HG02973 (cell line): ENCODE measurements around the gene GANAB.
"Not testable (repeated sequence)": the region's sequence is repeated elsewhere in the genome, so short reads cannot be mapped to it uniquely, and the experiment has no call there.

Source experiments
- ATAC-seq: cut with Tn5 transposase; IDR thresholded peaks from one replicate; pipeline ENCODE4 v1.9.1; 2021; ENCODE audit warnings: moderate library complexity; ENCODE audit not compliant: unreplicated experiment

The GANAB gene

DNA sequence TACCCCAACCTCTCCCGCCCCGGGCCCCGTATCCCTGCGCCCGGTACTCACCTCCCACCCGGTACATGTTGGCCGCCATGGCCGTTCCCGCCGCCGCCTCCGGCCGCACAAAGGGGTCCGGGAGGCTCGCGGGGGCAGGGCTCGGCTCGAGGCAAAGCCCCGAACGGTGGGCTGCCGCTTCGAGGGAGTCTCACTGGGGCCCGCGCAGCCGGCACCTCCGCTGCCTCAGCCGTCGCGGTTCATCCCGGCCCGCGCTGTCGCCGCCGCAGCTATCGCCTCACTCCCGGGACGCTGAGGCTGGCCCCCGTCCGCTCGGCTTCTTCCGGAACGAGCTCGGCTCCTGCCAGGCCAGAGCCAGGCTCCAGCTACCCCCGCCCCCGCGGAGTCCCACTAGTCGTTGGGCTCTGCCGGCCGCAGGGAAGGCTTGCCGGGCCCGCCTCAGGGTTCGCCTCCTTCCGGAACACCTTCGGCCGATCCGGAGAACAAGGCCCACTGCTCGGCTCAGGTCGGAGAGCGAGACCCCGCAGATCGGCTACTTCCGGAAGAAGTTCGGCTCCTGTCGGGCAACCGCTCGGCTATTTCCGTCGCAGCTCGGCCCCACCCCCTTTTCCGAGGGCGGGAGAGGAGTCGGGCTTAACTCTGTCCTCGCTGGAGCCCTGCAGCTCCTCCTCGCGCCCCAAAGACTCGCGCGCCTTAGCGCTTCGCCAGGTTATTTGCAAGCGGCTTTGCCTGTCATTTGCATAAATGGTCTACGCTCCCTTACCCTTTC is 44.9 kb downstream of the GANAB start, which contains the start of gene MTA2:
Gene MTA2 (minus strand): TSS at position 494 of the 769 bp plus-strand sequence. CDS start 415 bp downstream, at position 79.
- ATAC-seq: peak; percentile 72

DNA sequence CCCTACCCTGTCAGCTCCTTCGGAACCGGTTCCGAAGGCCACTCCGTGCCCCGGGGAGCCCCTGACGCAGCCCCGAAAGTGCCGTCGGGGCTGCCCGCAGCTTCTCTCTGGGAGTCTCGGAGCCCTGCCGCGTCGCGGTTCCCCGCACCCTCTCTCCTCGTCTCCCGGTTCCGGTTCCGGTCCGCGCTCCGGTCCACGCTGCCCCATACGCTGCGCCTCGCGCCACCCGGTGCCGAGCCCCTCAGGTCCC is 45.4 kb downstream of the GANAB start:
- ATAC-seq: peak; percentile 11

DNA sequence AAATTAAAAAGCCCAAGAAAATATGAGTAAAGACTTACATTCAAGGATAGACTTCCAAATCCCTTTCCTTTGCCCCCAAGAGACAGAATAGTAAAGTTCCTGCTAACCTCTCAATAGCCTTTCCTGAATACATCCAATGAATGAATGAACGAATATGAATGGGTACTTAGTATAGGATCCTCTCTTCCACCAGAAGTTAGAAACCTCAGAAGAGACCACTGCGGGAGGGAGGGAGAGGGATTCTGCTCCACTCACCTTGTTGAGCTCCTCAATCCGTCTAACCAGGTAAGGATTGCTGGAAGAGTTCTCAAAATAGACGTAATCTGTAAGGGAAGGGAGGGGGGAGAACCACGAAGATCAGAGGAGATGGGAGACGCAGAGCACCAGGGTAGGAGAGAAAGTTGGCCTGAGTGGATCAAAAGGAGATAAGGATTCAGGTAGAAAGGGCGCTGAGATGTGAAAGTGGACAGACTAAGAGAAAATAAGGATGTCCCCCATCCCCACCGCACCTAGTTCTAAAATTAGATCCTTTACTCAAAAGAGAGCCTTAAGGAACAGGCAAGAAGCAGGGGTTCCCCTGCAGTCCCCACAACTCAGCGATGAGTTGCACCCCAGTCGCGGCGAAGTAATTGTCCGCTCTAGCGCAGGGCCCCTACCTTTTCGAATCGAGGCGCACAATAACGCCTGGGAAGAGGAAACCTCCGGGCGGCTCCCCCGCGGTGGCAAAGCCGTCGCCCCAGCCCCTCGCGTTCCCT is 45.9 kb downstream of the GANAB start:
- ATAC-seq: no peak

DNA sequence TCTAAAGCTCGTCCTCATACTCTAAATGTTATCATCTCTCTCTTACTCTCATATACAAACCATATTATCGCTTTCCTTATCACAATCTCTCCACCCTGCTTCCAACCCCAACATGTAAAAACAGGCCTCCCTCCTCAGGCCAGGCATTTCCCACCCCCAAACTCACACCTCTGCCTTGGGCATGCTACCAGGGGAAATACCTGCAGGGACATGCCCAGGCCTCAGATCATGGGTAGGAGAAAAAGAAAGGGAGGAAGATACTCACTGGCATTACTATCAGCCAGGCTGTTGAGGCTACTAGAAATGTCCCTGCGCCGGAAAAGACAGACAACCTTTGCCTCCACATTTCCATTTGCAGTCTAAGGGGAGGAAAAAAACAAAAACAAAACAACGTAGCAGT is 46.5 kb downstream of the GANAB start:
- ATAC-seq: no peak

DNA sequence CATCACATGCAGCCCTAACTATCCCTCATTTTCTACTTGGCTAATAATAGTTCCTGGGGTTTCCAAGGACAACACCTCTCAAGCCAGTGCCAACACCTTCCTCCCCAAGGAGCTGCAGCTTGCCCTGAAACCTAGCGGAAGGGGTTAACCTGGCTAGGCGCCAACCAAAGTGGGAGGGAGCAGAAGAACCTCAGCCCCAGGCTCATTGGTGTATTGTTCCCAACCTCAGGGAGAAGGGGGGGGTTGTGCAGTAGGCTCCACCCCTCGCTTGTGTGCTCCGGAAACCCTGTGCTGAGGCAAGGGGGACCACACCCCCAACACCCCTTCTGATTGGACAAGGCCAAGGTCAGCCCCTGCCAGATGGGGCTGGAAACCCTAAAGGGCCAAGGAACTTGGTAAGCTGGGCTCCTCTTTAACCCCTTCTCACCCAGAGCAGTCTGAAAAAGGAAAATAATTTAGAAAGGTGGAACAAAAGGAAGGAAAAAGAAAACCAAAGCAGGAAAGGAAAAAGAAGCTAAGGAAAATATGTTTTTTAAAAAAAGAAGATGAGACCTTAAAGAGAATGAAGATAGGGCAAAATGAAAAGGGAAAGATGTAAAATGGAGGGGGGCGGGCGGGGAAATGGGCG is 47.2 kb downstream of the GANAB start:
- ATAC-seq: peak; percentile 39

DNA sequence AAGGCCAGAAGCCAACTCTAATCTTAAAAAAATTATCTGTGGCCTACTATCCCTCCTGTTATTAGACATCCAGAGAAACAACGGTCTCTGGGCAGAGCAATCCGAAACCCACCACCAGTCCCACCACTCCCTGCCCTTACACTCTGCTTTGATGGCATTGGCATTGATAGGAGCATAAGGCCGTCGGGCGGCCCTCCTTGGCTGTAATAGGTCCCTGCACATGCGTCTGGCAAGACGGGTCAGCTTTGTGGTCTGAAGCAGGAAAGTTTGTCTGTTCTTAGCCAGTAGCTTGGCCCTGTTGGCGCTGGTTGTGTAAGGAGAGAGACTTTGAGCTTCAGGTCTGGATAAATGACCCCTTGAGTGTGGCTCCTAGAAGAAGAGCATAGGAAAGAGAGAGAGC is 51.3 kb downstream of the GANAB start:
- no peak for ATAC-seq

DNA sequence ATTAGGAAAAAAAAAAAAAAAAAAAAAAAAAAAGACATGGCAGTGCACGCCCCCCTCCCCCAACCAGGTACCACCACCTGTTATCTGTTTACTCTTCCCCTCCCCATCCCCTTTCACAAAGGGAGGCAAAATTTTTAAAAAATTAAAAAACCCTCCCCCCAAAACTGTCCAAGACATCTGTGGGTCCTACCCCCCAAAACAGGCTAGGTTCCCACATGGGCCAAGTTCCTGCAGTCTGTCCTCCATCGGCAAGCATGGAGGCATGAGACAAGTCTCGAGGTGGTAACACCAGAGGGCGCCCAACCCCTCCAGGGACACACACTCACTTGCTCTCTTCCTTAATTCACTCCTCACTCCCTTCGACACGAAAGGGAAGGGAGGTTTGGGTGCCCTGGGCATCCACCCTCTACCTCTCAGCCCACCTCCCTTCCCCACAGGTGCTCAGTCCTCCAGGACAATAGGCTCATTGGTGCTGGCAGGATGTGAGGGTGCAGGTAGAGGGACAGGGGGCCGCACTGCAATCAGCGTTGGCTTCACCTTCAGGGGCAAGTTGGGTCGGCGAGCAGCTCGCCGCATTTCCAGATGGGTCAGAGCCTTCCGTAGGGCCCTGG is 52.9 kb downstream of the GANAB start:
- no peak for ATAC-seq

DNA sequence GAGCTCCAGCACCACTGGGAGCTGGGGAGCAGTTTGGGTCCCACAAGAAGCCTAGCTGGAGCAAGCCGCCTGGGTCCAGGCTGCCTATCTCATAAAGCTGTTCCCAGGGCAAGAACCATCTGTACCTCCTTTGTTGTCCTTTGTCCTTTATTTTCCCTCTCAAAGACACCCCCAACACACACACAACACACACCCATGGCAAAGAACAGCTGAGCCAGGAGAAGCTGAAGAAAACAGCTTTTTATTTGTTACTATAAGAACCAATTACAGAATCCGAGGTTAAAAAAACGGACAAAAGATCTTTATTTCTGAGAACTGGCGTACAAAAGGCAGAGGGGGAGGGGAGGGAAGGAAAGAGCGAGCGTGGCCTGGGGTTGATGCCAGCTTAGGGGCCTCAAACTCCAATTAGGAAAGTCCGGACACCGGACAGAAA is 53.4 kb downstream of the GANAB start:
- no peak for ATAC-seq

DNA sequence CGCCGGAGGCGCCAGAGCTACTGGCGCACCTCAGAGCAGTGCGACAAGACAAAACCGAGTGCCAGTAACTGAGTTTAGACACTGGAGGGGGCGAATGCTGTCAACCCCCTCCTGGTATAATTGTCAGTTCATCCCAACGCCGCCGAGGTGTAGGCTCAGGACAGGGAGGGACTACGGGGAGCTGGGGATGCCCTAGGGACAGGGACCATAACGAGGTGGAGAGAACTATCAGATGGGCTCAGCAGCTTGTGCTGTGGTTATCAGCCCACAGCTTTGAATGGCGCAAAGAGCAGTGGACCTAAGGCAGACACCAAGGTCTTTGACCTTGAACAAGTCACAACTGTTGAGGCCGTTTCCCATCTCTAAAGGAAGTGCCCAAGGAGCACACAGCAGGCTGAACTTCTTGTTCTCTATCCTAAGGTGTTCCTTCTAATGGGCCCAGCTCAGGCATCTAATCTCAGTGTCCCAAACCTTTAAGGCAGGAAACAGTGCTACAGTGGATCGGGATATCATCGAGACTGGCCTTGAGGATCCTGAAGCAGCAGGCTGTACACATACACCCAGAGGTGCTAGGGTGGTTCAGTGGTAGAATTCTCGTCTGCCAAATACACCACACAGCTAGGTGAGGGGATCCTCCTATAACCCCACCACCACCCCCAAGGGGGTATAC is 54.1 kb downstream of the GANAB start:
- peak; percentile 1 for ATAC-seq

DNA sequence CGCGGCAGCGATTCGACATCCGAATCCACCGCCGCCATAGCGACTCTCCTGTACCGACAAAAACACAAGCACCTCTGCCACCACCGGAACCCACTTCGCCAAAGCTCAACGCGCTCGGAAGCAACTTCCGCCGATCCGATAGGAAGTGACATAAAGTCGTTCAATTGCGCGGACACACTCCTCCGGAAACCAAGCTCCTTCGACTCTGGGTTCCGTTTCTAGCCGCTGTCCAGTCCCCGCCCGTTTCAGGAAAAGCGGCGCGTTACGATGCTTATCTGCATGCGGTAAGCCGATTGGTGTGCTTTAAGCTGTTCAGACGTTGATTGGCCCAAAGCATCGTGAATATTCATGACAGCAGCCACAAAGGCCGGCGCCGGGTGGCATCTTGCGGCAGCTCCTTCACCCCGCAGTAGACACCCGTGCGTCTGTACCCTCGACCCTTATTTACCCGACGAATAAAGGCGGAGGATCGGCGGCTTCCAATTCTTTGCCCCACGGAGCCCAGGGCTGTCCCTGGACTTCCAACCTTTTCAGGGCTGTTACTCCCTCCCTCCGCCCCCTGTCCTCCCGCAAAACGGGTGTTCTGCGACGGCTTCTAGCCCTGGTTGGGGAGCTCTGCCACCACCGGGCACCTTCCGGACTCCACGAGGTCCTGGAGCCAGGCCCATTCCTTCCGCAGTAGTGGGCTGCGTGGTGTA is 54.8 kb downstream of the GANAB start, which contains the start of gene TUT1:
Gene TUT1 (minus strand): TSS at position 76 of the 698 bp plus-strand sequence. CDS start 38 bp downstream, at position 38.
- ATAC-seq: peak; percentile 73

DNA sequence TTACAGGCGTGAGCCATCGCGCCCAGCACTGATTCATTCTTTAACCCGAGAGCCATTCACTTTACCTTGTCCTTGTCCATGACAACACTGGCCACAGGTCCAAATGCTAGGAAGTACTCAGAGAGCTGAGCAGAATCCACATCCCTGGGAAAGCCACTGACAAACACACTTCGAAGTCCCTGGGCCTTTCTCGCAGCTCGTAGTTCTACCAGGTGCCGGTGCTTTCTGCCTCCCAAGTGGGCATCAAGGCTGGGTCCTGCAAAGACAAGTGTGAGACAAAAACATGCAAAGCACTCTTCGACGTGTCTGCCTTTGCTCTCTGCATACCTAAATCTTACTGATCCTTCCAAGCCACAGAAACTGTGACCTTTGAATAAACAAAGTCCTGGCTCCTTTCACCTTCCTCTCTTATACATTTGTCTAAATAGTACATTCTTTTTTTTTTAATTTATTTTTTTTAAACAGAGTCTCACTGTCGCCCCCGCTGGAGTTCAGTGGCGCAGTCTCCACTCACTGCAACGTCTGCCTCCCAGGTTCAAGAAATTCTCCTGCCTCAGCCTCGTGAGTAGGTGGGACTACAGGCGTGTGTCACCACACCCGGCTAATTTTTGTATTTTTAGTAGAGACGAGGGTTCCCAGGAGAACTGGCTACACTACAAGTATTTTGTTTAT is 57.3 kb downstream of the GANAB start:
- no peak for ATAC-seq

DNA sequence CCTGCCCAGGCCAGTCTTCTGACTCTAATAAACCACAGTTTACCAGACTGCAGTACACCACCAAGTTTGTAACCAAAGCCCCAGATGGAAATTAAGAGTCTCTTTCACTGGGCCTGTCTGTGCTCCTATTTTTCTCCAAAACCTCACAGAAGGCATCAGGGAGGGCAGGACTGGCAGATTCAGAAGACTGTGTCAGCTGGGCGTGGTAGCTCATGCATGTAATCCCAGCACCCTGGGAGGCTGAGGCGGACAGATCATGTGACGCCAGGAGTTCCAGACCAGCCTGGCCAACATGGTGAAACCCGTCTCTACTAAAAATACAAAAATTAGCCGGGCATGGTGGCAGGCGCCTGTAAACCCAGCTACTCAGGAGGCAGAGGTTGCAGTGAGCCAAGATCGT is 61.1 kb downstream of the GANAB start:
- not testable (repeated sequence) for ATAC-seq

DNA sequence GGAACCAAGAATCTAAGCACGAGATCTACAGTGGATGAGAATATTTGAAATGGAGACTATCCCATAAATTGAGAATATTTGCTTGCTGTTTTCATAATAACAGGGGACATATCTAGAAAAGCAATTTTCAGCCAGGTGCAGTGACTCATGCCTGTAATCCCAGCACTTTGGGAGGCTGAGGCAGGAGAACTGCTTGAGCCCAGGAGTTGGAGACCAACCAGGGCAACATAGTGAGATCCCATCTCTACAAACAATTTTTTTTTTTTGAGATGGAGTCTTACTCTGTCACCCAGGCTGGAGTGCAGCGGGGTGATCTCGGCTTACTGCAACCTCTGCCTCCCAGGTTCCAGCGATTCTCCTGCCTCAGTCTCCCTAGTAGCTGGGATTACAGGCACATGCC is 64.7 kb downstream of the GANAB start:
- ATAC-seq: not testable (repeated sequence)

DNA sequence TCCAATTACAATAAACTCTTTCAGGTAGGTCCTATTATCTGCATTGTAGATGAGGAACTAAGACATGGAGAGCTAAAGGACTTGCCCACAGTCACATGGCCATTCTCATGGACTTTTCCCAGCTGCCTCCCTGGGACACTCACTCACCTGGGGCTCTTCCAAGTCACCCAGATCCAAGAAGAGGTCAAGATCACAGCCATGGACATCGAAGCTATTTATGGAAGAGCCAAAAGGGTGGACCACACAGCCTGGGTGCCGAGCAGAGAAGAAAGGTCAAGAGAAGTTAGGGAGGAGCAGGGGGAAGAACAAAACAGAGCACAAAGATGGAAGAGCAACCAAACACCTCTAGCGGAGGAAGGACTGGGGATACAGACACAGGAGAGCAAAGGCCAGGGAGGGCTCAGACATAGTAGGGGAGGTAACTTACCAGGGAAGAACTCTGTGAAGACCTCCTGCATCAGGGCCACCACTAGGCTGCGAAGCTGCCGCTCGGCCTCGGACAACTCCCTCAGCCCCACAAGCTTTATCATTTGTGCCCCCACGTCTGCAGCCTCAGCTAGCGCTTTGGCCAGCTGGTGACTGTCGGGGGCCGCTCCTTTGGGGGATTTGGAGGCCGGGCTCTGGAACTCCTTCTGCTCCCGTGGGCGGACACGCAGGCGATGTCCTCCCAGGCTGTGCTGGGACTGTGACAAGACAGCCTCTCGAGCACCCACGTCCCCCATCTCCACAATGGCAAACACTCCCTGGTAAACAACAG is 65.3 kb downstream of the GANAB start:
- no peak for ATAC-seq

DNA sequence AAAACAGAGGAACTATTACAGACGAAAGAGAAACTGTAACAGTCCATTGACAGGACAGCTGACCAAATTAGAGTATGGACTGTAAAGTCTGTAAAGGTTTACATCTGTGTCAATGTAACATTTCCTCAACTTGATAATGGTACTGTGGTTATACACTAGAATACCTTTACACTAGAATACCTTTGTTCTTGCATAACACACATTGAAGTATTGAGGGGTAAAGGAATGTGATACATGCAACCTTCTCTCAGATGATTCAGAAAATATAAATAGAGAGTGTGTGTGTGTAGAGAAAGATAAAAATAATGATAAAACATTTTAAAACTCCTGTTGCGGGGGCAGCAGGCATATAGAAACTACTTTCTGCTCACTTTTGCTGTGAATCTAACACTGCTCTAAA is 67.2 kb downstream of the GANAB start:
- no peak for ATAC-seq

DNA sequence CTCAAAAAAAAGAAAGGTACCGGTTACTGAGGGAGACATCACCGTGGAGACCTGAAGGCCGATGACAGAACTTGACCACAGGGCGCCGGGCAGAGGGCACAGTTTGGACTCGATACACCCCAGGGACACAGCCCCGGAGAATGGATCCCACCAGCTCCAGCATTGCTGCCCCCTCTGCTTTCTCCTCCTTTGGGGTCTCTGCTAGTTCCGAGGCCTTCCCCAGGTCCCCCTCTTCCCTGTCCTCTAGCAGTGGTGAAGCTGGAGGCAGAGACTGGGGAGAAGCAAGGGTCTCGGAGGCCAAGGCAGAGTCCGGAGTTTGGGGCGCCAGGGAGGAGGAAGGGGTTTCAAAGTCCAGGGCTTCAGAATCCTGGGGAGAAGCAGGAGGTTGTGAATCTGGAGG is 67.9 kb downstream of the GANAB start:
- ATAC-seq: no peak

DNA sequence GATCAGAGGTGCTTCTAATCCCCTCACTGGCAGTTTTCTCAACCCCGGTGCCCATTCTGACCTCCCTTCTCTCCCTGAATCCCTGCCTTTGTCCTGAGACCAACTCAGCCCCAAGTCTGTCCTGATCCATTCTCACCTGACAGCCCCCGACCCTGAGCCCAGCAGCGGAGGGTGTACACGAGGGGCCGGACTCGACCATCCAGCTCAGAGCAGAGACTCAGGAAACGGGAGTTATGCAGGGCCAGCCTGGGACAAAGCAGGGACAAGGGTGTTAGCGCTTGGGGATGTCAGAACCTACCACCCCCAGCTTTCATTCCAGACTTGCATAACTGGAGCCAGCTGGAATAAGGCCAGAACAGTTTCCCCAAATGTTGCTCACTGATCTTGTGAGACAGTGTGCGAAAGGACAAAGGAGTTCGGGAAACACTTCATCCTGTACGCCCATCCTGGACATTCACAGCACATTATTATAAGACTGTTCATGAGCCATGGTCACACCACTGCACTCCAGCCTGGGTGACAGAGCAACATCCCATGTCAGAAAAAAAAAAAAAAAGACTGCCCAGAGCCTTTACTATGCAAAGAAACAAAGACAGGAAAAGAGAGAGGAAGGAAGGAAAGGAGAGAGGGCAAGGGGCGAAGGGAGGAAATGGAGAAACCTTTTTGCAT is 69.2 kb downstream of the GANAB start:
- ATAC-seq: no peak

DNA sequence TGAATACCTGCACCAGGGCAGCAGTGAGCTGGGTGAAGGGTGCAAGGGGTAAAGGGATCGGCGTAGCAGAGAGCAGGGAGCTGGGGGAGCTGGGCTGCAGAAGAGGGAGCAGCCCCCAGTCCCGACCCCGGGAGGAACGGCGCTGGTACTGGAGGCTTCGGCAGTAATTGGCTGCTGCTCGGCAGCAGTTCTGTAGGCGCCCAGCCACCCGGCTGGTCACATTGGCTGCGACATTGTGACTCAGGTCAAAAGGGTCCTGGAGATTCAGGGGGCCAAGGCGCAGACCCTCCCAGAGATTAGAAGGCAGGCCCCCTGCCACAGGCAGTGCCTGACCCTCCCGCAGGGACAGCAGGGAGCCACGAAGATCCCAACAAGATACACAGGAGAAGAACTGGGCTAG is 70.6 kb downstream of the GANAB start:
- no peak for ATAC-seq

DNA sequence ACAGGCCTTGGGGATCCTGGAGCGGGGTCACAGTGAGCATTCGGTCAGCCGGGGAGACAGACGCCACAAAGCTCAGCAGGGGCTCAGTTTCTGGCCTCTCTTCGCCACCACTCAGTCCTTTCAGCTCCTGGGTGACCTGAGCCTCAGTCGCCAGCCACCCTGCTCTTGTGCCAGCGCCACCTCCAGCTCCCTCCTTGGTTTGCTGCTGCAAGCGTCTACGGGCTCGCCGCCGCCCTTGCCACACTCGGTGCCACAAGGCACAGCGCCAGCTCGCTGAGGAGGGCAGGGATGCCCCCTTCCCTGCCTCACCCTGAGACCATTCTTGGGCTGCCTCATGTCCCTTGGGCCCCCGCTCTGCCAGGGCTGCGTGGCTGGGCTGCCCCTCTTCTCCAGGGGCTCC is 71.3 kb downstream of the GANAB start:
- no peak for ATAC-seq
